ENCODE measurements around the gene SERINC5. TPM values are rescaled to one million over a fixed set of nuclear protein-coding genes. Genes with fewer than 3 reads are reported as not detected.

SERINC5 gene
- total RNA-seq, 1 experiment from 2014 or later: 128 TPM

DNA sequence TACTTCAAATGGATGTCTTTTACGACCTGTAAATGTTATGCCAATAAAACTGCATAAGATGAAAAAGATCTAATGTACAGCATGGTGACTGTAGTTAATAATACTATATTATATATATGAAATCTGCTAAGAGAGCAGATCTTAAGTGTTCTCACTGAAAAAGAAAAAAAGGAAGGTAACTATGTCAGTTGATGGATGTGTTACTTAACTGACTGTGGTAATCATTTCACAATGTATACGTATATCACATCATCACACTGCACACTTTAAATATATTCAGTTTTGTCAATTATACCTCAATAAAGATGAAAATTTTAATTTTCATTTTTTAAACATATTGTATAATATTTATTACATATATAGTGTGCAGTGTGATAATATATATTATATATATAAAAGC is 188.8 kb downstream of the SERINC5 start:
- Mint-ChIP-seq H3K4me3 (no peak overlapping the region), H3K27me3 (ENCODE audit: low read depth) (no peaks in the 10 kb centered on the region), H3K4me1 (peaks cover 16% of the 10 kb centered on the region), H3K9me3 (no peaks in the 10 kb centered on the region), H3K27ac (no peak overlapping the region), H3K36me3 (no peaks in the 10 kb centered on the region)
- POLR2A ChIA-PET: no interaction called here
- TF ChIP-seq TEAD4 (CRISPR knock-in tag; IDR thresholded peaks at IDR 0.05): no peak
- no peak for TF ChIP-seq NR2C2 (CRISPR knock-in tag; IDR thresholded peaks at IDR 0.05)
- TF ChIP-seq, protein P1, sequence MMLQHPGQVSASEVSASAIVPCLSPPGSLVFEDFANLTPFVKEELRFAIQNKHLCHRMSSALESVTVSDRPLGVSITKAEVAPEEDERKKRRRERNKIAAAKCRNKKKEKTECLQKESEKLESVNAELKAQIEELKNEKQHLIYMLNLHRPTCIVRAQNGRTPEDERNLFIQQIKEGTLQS (CRISPR knock-in tag; conservative IDR thresholded peaks at IDR 0.05): no peak
- TF ChIP-seq, protein P2, sequence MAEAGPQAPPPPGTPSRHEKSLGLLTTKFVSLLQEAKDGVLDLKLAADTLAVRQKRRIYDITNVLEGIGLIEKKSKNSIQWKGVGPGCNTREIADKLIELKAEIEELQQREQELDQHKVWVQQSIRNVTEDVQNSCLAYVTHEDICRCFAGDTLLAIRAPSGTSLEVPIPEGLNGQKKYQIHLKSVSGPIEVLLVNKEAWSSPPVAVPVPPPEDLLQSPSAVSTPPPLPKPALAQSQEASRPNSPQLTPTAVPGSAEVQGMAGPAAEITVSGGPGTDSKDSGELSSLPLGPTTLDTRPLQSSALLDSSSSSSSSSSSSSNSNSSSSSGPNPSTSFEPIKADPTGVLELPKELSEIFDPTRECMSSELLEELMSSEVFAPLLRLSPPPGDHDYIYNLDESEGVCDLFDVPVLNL (CRISPR knock-in tag; IDR thresholded peaks at IDR 0.05; ENCODE audit: borderline replicate concordance, low read depth): no peak
- no peak for TF ChIP-seq NFYB (CRISPR knock-in tag; conservative IDR thresholded peaks at IDR 0.05; ENCODE audit: low read depth)
- TF ChIP-seq, protein P3, sequence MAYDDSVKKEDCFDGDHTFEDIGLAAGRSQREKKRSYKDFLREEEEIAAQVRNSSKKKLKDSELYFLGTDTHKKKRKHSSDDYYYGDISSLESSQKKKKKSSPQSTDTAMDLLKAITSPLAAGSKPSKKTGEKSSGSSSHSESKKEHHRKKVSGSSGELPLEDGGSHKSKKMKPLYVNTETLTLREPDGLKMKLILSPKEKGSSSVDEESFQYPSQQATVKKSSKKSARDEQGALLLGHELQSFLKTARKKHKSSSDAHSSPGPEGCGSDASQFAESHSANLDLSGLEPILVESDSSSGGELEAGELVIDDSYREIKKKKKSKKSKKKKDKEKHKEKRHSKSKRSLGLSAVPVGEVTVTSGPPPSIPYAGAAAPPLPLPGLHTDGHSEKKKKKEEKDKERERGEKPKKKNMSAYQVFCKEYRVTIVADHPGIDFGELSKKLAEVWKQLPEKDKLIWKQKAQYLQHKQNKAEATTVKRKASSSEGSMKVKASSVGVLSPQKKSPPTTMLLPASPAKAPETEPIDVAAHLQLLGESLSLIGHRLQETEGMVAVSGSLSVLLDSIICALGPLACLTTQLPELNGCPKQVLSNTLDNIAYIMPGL (CRISPR knock-in tag; IDR thresholded peaks at IDR 0.05): no peak
- TF ChIP-seq FOXK1 (CRISPR knock-in tag; IDR thresholded peaks at IDR 0.05): no peak
- TF ChIP-seq, protein P4, sequence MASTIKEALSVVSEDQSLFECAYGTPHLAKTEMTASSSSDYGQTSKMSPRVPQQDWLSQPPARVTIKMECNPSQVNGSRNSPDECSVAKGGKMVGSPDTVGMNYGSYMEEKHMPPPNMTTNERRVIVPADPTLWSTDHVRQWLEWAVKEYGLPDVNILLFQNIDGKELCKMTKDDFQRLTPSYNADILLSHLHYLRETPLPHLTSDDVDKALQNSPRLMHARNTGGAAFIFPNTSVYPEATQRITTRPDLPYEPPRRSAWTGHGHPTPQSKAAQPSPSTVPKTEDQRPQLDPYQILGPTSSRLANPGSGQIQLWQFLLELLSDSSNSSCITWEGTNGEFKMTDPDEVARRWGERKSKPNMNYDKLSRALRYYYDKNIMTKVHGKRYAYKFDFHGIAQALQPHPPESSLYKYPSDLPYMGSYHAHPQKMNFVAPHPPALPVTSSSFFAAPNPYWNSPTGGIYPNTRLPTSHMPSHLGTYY (CRISPR knock-in tag; IDR thresholded peaks at IDR 0.05): no peak
- DNase-seq (ENCODE audit: low spot score) (no peak), ATAC-seq (no peak)
- CTCF ChIA-PET: no interaction called here

DNA sequence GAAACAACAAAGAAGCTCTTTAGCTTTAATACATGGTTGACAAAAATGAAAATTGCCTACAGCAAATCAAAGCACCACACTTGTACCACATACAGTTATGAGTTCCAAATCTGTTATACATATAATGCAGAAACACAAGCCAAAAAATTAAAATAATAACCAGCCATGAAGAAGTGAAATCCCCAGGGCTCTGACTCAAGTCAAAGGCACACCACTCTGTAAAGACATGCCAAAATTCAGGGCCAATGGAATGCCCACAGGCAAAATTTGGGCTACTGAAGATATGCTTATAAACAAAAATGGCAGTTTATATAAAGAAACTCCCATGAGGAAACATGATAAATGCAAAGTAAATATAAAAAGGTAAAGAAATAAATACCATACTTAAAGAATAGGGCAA is 191.7 kb downstream of the SERINC5 start:
- H3K4me3 Mint-ChIP-seq: no peak overlapping the region
- no peak overlapping the region for H3K27ac Mint-ChIP-seq
- CTCF ChIA-PET: interaction anchor here (3.2 kb wide), 1 partner anchor 19 kb away, joined by 9 read pairs; no protein-coding TSS in a partner anchor
- no peaks in the 10 kb centered on the region for H3K9me3 Mint-ChIP-seq
- H3K27me3 Mint-ChIP-seq (ENCODE audit: low read depth): no peaks in the 10 kb centered on the region
- no peaks in the 10 kb centered on the region for H3K36me3 Mint-ChIP-seq
- ATAC-seq: no peak
- no peak for DNase-seq (ENCODE audit: low spot score)
- H3K4me1 Mint-ChIP-seq: peaks cover 10% of the 10 kb centered on the region
- TF ChIP-seq JUN (CRISPR knock-in tag; IDR thresholded peaks at IDR 0.05): no peak
- no peak for TF ChIP-seq RELA (CRISPR knock-in tag; IDR thresholded peaks at IDR 0.05; ENCODE audit: borderline replicate concordance)
- TF ChIP-seq NR1H2 (CRISPR knock-in tag; IDR thresholded peaks at IDR 0.05): no peak
- TF ChIP-seq SP1 (CRISPR knock-in tag; conservative IDR thresholded peaks at IDR 0.05): no peak
- TF ChIP-seq CREB1 (CRISPR knock-in tag; IDR thresholded peaks at IDR 0.05): no peak
- TF ChIP-seq TEAD4 (CRISPR knock-in tag; IDR thresholded peaks at IDR 0.05): no peak
- POLR2A ChIA-PET: no interaction called here

Other genes starting within 250 kb of the SERINC5 start
- gene THBS4, start 220.7 kb downstream of the SERINC5 start, total RNA-seq (2021): 11.8 to 21.2 TPM (median 18.4 TPM) in 3 replicates
- gene SPZ1, start 64.0 kb upstream of the SERINC5 start, total RNA-seq (2021): not detected in 3 replicates
- gene ZFYVE16, start 152.0 kb upstream of the SERINC5 start, total RNA-seq (2021): 25.3 to 35.1 TPM (median 32.5 TPM) in 3 replicates
- gene FAM151B, start 232.1 kb upstream of the SERINC5 start, total RNA-seq (2021): 0.48 to 0.94 TPM (median 0.62 TPM) in 3 replicates

Data from WTC11 (cell line).